ENCODE data around the gene ZNF735. TPM values are rescaled to one million over a fixed set of nuclear protein-coding genes. Genes with fewer than 3 reads are reported as not detected.

ZNF735 gene
- not detected in 2 replicates for polyA plus RNA-seq

DNA sequence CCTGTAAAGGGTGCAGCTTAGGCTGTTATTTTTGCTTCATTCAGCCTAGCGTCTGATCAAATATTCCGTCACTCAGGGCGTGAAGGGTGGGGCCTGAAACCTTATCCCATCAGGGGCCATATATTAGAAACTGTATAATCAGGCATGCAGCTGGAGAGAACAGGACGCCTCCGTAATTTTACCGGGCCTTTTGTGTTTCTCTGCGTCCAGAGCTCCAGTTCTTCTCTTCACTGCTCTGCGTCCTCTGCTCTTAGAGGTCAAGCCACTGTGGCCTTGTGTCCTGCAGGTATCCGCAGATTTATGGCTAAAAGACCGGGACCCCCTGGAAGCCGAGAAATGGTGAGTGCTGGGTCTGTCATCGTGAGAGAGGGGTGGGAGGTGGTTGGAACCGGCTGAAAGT, at the start of gene ZNF735:
Gene ZNF735 (plus strand): TSS at position 301 of the 400 bp plus-strand sequence. CDS start 0 bp downstream, at position 301.

DNA sequence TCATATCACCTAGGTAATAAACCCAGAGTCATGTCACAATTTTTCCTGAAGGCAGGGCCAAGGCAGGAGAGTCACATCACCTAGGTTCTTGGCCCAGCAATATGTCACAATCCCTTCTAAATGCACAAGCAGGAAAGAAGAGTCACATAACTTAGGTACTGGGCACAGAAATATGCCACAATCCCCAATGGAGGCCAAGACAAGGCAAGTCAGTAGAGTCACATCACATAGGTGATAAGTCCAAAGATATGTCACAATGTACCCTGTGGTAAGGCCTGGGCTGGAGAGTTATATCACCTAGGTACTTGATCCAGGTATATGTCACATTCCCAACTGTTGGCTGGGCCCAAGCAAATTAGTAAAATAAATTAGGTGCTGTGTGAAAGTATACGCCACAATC, 21.2 kb downstream of the ZNF735 start, which contains the start of gene ZNF679:
Gene ZNF679 (plus strand): TSS at position 301 of the 400 bp plus-strand sequence. CDS start 20,644 bp downstream, outside the sequence.

Other genes with a start within 250 kb of the ZNF735 start
- not detected in 2 replicates for gene ZNF722, start 208.4 kb upstream of the ZNF735 start, polyA plus RNA-seq
- gene ZNF727, start 161.8 kb upstream of the ZNF735 start, polyA plus RNA-seq = 5.1 and 9.8 TPM in 2 replicates
- not detected in 2 replicates for gene ZNF679, start 21.3 kb downstream of the ZNF735 start, polyA plus RNA-seq
- gene ZNF736, start 106.8 kb downstream of the ZNF735 start, polyA plus RNA-seq = 2.2 and 8.6 TPM in 2 replicates